HCEC 1CT (cell line): ENCODE measurements around the gene TFB1M.
"Not testable (repeated sequence)": the region's sequence is repeated elsewhere in the genome, so short reads cannot be mapped to it uniquely, and the experiment has no call there.

Experiments used
- DNase-seq: peaks from one replicate; pipeline ENCODE4 v3.0.0-alpha.2; 2017

The TFB1M gene

GRCh38 chr6:155314092-155314772 is at the start of gene TFB1M:
TFB1M (minus strand) TSS chr6:155314484; CDS start chr6:155314428, 56 bp downstream.
- DNase-seq = peak; percentile 98

DNA sequence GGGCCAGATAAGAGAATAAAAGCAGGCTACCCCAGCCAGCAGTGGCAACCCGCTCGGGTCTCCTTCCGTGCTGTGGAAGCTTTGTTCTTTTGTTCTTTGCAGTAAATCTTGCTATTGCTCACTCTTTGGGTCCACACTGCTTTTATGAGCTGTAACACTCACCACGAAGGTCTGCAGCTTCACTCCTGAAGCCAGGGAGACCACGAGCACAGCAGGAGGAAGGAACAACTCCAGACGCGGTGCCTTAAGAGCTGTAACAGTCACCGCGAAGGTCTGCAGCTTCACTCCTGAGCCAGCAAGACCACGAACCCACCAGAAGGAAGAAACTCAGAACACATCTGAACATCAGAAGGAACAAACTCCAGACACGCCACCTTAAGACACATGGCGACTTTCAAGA is 49.7 kb upstream of the TFB1M start:
- not testable (repeated sequence) for DNase-seq

GRCh38 chr6:155362968-155363632 is 48.8 kb upstream of the TFB1M start:
- not testable (repeated sequence) for DNase-seq

DNA sequence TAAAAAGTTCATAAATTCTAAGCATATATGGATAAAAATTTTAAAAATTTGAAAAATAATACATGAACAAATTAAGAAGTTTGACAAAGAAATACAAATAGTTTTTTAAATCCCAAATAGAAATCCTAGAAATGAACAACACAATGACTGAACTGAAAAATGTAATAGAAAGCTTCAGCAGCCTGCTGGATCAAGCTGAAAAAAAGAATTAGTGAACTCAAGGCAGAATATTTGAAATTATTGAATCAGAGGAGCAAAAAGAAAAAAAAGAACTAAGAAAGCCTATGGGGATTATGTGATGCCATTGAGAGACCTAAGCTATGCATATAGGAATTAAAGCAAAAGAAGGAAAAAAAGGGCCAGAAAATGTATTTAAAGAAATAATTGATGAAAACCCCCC is 39.9 kb upstream of the TFB1M start:
- no peak for DNase-seq

DNA sequence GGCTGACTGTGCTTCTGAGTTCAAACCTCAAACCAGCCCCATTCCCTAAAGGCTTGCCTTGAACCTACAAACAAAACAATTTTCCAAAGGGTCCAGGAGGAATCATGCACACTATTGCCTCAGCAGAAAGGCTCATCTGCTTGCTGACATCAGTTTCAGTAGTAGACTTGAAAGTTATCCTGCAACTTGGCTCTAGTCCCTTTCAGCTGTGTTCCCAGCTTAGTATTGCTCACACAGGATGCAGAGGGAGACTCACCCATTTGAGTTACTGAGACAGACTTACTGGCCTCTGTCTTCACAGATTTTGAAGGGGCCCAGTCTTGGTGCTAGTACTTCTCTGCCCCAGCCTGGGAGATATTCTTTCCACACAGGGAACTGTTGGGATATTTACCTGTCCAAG is 38.5 kb upstream of the TFB1M start:
- peak; percentile 85 for DNase-seq

- DNase-seq = no peak
Observed at GRCh38 chr6:155352130-155352420, 37.8 kb upstream of the TFB1M start.

- no peak for DNase-seq
Observed at GRCh38 chr6:155351273-155352129, 37.2 kb upstream of the TFB1M start.

GRCh38 chr6:155349956-155350355 is 35.7 kb upstream of the TFB1M start:
- no peak for DNase-seq

DNA sequence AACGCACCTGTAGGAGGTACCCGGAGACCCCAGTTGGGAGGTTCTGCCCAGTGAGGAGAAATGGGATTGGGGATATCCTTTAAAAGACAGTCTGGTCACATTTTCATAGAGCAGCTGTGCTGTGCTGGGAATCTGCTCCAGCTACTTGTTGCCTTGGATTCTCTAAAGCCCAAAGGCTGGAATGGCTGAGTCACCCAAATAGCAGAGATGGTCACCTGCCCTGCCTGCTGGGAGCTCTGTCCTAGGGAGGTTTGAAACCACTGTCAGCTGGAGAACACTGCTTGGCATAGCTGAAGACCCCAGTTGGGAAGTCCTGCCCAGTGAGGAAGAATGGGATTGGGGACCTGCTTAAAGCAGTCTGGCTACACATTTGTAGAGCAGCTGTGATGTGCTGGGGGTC is 34.8 kb upstream of the TFB1M start:
- DNase-seq = peak; percentile 37

GRCh38 chr6:155347800-155348199 is 33.5 kb upstream of the TFB1M start:
- no peak for DNase-seq

- DNase-seq = no peak
Observed at GRCh38 chr6:155346957-155347356, 32.7 kb upstream of the TFB1M start.

- no peak for DNase-seq
Observed at GRCh38 chr6:155344341-155345006, 30.2 kb upstream of the TFB1M start.

DNA sequence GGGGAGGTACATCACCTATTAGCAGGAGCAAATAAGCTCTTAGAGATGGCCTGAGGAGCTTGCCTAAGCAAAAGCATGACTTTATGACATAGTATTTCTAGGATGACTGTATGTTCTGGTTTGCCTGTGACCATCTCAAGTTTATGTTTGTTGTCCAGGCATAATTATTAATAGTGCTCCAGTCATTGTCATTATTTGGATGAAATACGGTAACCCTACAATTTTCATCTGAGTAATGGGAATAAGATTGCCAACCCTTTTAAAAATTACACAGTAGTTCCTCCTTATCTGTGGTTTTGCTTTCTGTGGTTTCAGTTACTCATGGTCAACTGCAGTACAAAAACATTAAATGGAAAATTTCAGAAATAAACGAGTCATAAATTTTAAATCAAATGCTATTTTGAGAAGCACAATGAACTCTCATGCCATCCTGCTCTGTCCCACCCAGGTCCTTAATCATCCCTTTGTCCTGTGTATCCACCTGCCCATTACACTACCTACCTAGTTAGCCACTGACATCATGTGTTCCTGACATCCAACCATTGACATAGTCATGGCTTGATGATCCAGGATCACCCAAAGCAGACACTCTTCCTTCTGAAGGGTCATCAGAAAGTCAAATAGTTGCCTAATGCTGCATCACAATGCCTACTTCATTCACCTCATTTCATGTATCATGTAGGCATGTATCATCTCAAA is 27.0 kb upstream of the TFB1M start:
- DNase-seq = peak; percentile 60

GRCh38 chr6:155340464-155341129 is 26.3 kb upstream of the TFB1M start:
- DNase-seq = peak; percentile 70

- not testable (repeated sequence) for DNase-seq
Observed at GRCh38 chr6:155339929-155340328, 25.6 kb upstream of the TFB1M start.

DNA sequence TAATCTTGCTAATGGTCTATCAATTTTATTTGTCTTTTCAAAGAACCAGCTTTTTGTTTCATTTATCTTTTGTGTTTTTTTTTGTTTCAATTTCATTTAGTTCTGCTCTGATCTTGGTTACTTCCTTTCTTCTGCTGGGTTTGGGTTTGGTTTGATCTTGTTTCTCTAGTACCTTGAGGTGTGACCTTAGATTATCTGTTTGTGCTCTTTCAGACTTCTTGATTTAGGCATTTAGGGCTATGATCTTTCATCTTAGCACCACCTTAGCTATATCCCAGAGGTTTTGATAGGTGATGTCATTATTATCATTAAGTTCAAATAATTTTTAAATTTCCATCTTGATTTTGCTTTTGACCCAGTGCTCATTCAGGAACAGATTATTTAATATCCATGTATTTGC is 24.0 kb upstream of the TFB1M start:
- DNase-seq = not testable (repeated sequence)

- DNase-seq = no peak
Observed at GRCh38 chr6:155335265-155335664, 21.0 kb upstream of the TFB1M start.

DNA sequence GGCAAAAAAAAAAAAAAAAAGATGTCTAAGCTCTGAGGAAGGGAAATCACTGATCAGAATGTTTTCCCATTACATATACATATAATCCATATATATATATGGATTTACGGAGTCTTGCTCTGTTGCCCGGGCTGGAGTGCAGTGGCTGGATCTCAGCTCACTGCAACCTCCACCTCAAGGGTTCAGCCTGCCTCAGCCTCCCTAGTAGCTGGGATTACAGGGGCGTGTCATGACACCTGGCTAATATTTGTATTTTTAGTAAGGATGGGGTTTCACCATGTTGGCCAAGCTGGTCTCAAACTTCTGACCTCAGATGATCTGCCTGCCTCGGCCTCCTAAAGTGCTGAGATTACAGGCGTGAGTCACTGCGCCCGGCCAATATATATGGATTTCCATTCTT is 19.8 kb upstream of the TFB1M start:
- not testable (repeated sequence) for DNase-seq

DNA sequence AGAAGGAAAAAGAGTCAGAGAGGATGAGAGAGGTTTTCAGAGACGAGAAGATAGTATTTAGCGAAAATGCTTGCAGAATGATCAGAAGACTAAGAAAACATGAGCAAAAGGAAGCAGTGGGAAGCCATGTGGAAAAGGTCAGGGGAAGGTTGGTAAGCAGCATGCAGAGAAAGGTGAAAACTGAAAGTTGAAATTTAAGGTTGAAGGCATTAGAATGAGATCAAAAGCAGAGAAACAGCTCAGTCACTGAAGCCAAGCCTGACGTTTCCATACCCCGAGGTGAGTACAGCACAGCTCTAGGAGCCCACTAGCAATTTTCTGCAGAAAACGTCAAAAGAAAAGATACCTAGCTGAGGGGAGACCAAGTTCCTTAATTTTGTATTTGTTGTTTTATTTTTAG is 19.1 kb upstream of the TFB1M start:
- no peak for DNase-seq

- no peak for DNase-seq
Observed at GRCh38 chr6:155330922-155331321, 16.6 kb upstream of the TFB1M start.

DNA sequence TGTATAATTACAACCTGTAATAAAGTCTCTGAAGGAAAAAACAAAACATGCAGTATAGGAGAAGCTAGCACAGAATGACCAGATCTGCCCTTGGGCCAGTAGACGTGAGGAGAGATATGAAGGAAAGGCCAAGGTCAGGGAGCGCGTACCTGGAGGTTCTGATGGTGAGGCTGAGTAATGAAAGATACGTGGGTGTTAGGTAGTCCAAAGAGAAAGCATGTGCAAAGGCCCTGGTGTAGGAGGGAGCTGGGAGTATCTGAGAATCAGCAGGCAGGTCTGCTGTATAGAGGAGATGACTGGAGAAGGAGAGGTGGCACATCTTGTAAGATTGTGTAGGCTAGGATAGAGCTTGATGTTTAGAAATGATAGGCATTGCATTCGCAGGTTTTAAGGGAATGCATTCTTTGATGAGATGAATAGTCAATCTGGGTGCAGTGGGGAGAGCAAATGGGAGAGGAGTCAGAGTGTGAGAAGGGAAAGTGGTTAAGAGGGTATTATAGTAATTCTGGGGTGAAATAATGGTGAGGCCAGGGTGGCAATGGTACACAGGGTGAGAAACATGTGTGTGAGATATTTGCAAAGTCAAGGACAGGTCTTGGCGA is 15.9 kb upstream of the TFB1M start:
- no peak for DNase-seq
